Left lung (tissue), 10 donors: ENCODE measurements around the gene CHRDL2. TPM values are rescaled to one million over a fixed set of nuclear protein-coding genes. Genes with fewer than 3 reads are reported as not detected.

Experiments
- ATAC-seq: fragments of 200-7000 bp; cut with Tn5 transposase; one replicate; pipeline ENCODE4 v1.9.1; 2020; ENCODE audit warnings: moderate library complexity
- DNase-seq, 4 donors: peaks; one replicate each; pipeline ENCODE4 v3.0.0-alpha.2; 2013 to 2020
- H3K27ac ChIP-seq, 2 donors: fragments of 200-600 bp; sonication (generic) in 1 of 2; one replicate each; pipeline versions ENCODE4 v1.5.0 to v1.8.0; 2020 to 2021
- H3K27me3 ChIP-seq, 2 donors: fragments of 200-600 bp; sonication (generic) in 1 of 2; one replicate each; pipeline versions ENCODE4 v1.5.0 to v1.8.0; 2020 to 2021
- H3K36me3 ChIP-seq, 2 donors: fragments of 200-600 bp; sonication (generic) in 1 of 2; one replicate each; pipeline versions ENCODE4 v1.5.0 to v1.8.0; 2020 to 2021
- H3K4me1 ChIP-seq, 2 donors: fragments of 200-600 bp; one replicate each; pipeline ENCODE4 v1.8.0; 2021
- H3K4me3 ChIP-seq, 2 donors: fragments of 200-600 bp; sonication (generic) in 1 of 2; one replicate each; pipeline versions ENCODE4 v1.5.0 to v1.8.0; 2020 to 2021; ENCODE audit warnings: mild to moderate bottlenecking in 1 of 2
- H3K9me3 ChIP-seq, 2 donors: fragments of 200-600 bp; sonication (generic) in 1 of 2; one replicate each; pipeline versions ENCODE4 v1.5.0 to v1.8.0; 2020 to 2021
- CTCF ChIP-seq, 2 donors: fragments of 200-600 bp; sonication (generic) in 1 of 2; IDR thresholded peaks; one replicate each; pipeline versions ENCODE4 v1.5.0 to v1.8.0; 2021; ENCODE audit warnings: antibody characterized with exemption in 2 of 2
- intact Hi-C, 2 donors: fragments of 100-400 bp; cut with DNase I; formaldehyde crosslinking; loops; one replicate each; pipeline versions ENCODE4 v1.11.2 to v1.14.2; 2022
- polyA plus RNA-seq, 6 donors: library from polyadenylated mRNA; unstranded; fragments of 120-200 nt; gene quantifications; one replicate each; pipeline ENCODE4 v1.2.1, GENCODE V29; 2013; ENCODE audit not compliant: insufficient read length in 6 of 6
- total RNA-seq, 2 donors: library from RNA; stranded (reverse); fragmentation: NEBNext Ultra II Directional; extraction: Animal tissue kit (Norgen Biotek cat#: 25700); gene quantifications; one replicate each; pipeline ENCODE4 v1.2.1, GENCODE V29; 2021
- donor health status: DM: no; HTN: yes; CAD: no.
- donor health status: DM: no; HTN: no; CAD: no.

CHRDL2 gene
- total and polyA plus RNA-seq, 8 donors, result 0.48 to 5.2 (median 0.69) TPM

DNA sequence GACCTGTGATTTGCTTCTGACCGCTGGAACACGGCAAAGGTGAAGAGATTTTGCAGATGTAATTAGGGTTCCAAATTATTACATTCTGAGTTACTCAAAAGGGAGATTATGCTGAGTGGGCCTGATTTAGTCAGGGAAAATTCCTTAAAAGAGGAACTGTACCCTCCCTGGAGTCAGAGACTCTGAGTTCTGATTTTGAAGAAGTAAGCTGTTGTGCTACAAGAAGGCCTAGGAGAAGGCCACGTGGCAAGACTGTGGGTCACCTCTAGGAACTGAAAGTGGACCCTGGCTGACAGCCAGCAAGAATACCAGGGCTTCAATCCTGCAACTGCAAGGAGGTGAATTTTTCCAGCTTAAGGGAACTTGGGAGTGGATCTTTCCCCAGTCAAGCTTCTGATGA, 45.3 kb downstream of the CHRDL2 start:
- ATAC-seq (peak; percentile 33), DNase-seq (peak in 1 of 4 donors; percentile 79)
- H3K27ac ChIP-seq, result no peak overlapping the region
- no peaks in the 10 kb centered on the region for H3K9me3 ChIP-seq
- H3K36me3 ChIP-seq, result no peaks in the 10 kb centered on the region
- peaks cover 0 to 20% of the 10 kb centered on the region in 2 donors for H3K27me3 ChIP-seq
- intact Hi-C loops, result no loop called here
- no peak overlapping the region for H3K4me3 ChIP-seq
- H3K4me1 ChIP-seq, result peaks cover 0 to 28% of the 10 kb centered on the region in 2 donors
- TF ChIP-seq CTCF (IDR thresholded peaks at IDR 0.05), result no peak

GRCh38 chr11:74685338-74685737, 45.9 kb downstream of the CHRDL2 start:
- H3K9me3 ChIP-seq, result no peaks in the 10 kb centered on the region
- intact Hi-C loops, result no loop called here
- peaks cover 0 to 28% of the 10 kb centered on the region in 2 donors for H3K4me1 ChIP-seq
- no peak overlapping the region for H3K27ac ChIP-seq
- ATAC-seq (no peak), DNase-seq (no peak)
- no peaks in the 10 kb centered on the region for H3K36me3 ChIP-seq
- no peak for TF ChIP-seq CTCF (IDR thresholded peaks at IDR 0.05)
- H3K4me3 ChIP-seq, result no peak overlapping the region
- peaks cover 0 to 20% of the 10 kb centered on the region in 2 donors for H3K27me3 ChIP-seq

- no peaks in the 10 kb centered on the region for H3K36me3 ChIP-seq
- H3K4me3 ChIP-seq, result no peak overlapping the region
- no peak for TF ChIP-seq CTCF (IDR thresholded peaks at IDR 0.05)
- H3K9me3 ChIP-seq, result no peaks in the 10 kb centered on the region
- H3K27me3 ChIP-seq, result peaks cover 0 to 20% of the 10 kb centered on the region in 2 donors
- H3K4me1 ChIP-seq, result peaks cover 0 to 28% of the 10 kb centered on the region in 2 donors
- intact Hi-C loops, result no loop called here
- H3K27ac ChIP-seq, result no peak overlapping the region
- DNase-seq (no peak), ATAC-seq (no peak)
These were observed 46.6 kb downstream of the CHRDL2 start for GRCh38 chr11:74684661-74685060.

DNA sequence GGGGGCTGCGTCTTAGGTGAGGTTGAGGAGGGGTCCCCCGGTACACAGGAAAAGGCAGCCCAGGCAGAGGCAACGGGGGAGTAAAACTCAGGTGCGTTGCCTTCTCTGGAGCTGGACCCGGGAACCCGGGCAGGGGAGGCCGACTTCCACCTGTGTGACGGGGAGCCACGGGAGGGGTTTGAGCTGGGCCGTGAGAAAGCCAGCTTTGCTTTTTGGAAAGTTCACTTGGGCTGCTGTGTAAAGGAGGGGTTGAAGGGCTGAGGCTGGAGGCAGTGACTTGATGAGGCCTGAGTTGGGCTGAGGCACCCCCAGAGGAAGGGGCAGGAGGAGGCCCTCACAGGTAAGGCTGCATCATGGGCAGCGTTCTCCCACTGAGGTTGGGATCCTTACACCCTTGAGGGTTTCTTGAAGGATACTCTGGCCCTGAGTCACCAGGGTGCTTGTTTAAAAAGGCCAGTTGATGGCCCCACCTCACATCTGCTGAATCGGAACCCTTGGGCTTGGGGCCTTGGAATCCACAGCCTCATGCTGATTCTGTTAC, 47.2 kb downstream of the CHRDL2 start:
- Histone ChIP-seq H3K27me3 (peaks cover 0 to 20% of the 10 kb centered on the region in 2 donors), H3K36me3 (no peaks in the 10 kb centered on the region), H3K4me1 (peaks cover 0 to 28% of the 10 kb centered on the region in 2 donors), H3K4me3 (peak overlapping the region in 1 of 2 donors; percentile 36), H3K9me3 (no peaks in the 10 kb centered on the region), H3K27ac (peak overlapping the region in 1 of 2 donors; percentile 7)
- no peak for TF ChIP-seq CTCF (IDR thresholded peaks at IDR 0.05)
- DNase-seq, result no peak
- intact Hi-C loops, result no loop called here
- ATAC-seq, result peak; percentile 8

DNA sequence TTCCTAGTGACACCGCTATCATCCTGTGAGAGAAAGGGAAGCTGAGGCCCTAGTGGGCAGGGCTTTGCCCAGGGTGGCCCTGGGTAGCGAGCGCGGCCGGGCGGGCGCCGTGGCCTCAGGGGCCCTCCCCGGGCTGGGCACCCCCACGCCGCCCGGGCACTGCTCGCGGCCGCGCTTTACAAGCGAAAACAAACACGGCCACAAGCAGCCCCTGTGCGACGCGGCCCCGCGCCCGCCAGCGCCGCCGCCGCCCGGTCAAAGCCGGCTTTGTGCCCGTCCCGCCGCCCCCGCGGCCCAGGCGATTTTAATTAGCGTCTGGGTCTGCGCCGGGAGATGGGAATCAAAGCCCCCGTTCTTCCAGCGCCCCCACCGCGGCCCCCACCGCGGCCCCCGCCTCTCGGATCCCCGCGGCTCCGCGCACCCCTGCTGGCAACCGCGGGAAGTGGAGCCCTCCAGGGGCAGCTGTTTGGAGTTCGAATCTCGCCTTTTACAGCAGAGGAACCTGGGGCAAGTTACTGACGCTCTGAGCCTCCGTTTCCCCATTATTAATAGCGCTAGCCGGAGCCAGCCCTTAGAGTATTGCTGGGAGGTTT, 47.9 kb downstream of the CHRDL2 start:
- Histone ChIP-seq H3K9me3 (no peaks in the 10 kb centered on the region), H3K27me3 (peaks cover 0 to 20% of the 10 kb centered on the region in 2 donors), H3K36me3 (no peaks in the 10 kb centered on the region), H3K4me1 (peaks cover 0 to 28% of the 10 kb centered on the region in 2 donors), H3K4me3 (peak overlapping the region; percentile 29 to 36), H3K27ac (peak overlapping the region in 1 of 2 donors; percentile 7)
- DNase-seq (peak in 3 of 4 donors; percentile 29 to 80 (median 37)), ATAC-seq (peak; percentile 49)
- peak; percentile 42 to 52 for TF ChIP-seq CTCF (IDR thresholded peaks at IDR 0.05)
- intact Hi-C loops, result no loop called here
